ENCODE results near the gene ERVK3-1.

DNA sequence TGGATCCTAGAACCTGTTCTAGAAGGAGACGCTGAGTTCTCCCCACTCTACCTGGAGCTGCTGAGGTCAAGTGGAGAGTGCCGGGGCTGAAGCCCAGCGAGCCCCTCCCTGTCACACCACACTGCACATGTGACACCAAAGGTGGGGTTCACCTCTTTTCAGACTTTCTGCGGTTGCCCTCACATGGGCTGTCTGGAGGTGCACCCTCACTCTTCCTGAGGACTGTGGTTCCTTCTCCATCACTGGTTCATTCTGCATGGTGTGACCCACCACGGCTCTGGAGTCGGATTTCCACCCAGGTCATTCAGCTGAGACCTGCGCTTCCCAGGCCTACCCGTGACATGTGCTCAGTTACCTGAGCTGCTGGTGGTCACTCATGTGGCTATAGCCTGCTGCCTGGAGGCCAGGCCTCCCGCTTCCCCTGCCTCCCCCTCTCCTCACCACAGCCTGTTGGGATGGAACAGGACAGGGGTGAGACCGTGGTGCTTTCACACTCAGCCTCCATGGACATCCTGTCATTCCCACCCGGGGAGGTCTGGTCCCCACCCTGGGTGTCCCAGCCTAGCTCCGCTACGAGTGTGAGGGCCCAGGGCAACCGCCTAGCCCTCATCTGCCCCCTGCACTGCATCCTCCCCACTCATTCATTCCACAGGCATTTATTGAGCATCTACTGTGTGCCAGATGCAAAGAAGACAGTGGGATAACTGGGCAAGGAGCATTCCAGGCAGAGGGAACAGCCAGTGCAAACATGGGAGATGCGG, 48.7 kb downstream of the ERVK3-1 start:
- TF ChIP-seq ZNF274 (IDR thresholded peaks at IDR 0.05; ENCODE audit: low read depth, low read length): no peak
- no peak for TF ChIP-seq SUZ12 (IDR thresholded peaks at IDR 0.05; ENCODE audit: extremely low read depth, insufficient read depth, insufficient read length)

Measured in NT2/D1 (cell line).